Measurements from ENCODE around the gene SH3PXD2A. TPM values are rescaled to one million over a fixed set of nuclear protein-coding genes. Genes with fewer than 3 reads are reported as not detected.
A peak's percentile ranks its signal among the peaks of the same experiment; 100 is the strongest.
"Not testable (repeated sequence)": the region's sequence is repeated elsewhere in the genome, so short reads cannot be mapped to it uniquely, and the experiment has no call there.

The SH3PXD2A gene
- total and polyA plus RNA-seq, 12 donors: 5.7 to 34.5 (median 19.2) TPM

DNA sequence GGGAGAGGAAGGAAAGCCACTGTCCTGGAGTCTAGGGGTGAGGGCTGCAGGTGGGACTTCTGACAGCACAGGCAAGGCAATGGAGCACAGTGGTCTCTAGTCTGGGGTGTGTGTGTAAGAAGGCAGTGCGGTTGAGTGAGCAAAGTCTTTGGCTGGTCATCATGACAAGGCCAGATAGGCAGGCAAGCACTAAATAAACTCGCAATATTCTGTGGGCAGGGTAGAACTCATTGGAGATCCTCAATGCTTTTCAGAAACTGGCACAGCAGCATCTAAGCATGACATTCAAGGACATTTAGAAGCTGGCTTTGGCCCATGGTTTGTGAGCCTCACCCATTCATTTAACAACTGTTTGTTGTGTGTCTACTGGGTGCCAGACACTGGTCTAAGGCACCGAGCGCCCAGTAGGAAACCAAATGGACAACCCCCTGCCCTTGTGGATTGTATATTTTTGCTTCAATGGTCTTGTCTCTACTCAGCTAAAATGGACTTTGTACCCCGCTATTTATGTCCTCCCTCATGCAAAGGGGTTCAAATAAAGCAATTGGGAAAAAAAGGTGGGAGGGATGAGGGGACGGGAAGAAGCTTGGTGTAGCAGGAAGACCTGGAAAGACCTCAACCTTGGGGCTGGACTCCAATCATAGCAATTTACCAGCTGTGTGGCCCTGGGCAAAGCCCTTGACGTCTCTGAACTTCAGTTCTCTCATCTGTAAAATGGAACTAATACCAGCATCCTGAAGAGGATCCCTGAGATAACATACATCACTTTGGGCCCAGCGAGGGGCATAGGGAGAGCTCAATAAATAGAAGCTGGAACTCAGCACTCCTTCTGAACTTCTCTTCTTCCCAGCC lies 245.9 kb downstream of the SH3PXD2A start:
- 76 to 87% (median 82%) methylated on average over 8 of the region's 8 CpGs for WGBS, 4 donors
- H3K4me3 ChIP-seq: no peak overlapping the region
- H3K27ac ChIP-seq: no peak overlapping the region
- H3K9me3 ChIP-seq (replicated peaks in 1 of 3): no peaks in the 10 kb centered on the region
- DNase-seq: peak in 1 of 7 donors; percentile 55
- H3K4me1 ChIP-seq (replicated peaks in 1 of 2): peaks cover 0 to 2% of the 10 kb centered on the region in 2 donors
- intact Hi-C loops (cut with DNase I): loop anchor here in 1 of 2 donors (5.0 kb wide), 1 partner anchor 38 kb away; no protein-coding TSS in a partner anchor
- no peaks in the 10 kb centered on the region for H3K27me3 ChIP-seq
- H3K36me3 ChIP-seq (replicated peaks in 1 of 2): peaks cover 0 to 46% of the 10 kb centered on the region in 2 donors
- no peak for TF ChIP-seq POLR2A (IDR thresholded peaks at IDR 0.05)
- TF ChIP-seq, protein P1, sequence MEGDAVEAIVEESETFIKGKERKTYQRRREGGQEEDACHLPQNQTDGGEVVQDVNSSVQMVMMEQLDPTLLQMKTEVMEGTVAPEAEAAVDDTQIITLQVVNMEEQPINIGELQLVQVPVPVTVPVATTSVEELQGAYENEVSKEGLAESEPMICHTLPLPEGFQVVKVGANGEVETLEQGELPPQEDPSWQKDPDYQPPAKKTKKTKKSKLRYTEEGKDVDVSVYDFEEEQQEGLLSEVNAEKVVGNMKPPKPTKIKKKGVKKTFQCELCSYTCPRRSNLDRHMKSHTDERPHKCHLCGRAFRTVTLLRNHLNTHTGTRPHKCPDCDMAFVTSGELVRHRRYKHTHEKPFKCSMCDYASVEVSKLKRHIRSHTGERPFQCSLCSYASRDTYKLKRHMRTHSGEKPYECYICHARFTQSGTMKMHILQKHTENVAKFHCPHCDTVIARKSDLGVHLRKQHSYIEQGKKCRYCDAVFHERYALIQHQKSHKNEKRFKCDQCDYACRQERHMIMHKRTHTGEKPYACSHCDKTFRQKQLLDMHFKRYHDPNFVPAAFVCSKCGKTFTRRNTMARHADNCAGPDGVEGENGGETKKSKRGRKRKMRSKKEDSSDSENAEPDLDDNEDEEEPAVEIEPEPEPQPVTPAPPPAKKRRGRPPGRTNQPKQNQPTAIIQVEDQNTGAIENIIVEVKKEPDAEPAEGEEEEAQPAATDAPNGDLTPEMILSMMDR (IDR thresholded peaks at IDR 0.05): no peak

DNA sequence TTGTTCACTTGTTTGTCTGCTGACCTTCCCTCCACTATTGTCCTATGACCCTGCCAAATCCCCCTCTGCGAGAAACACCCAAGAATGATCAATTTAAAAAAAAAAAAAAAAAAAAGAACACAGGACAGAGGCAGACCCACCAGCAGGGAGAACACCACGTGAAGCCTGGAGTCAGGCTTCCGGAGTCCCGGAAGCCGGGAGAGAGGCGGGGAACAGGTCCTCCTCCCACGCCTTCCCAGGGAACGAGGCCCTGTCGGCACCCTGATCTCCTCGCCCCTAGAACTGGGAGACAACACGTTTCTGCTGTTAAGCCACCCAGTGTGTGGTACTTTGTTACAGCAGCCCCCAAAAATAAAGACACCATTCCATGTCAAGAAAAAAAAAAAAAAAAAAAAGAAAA lies 247.3 kb downstream of the SH3PXD2A start:
- H3K27me3 ChIP-seq; intact Hi-C loops (cut with DNase I); H3K4me3 ChIP-seq; H3K9me3 ChIP-seq (replicated peaks in 1 of 3); H3K27ac ChIP-seq; DNase-seq; H3K4me1 ChIP-seq (replicated peaks in 1 of 2): not testable (repeated sequence)
- 80 to 91% (median 87%) methylated on average over 10 to 11 of the region's 11 CpGs for WGBS, 4 donors
- H3K36me3 ChIP-seq (replicated peaks in 1 of 2): peaks cover 0 to 39% of the 10 kb centered on the region in 2 donors

DNA sequence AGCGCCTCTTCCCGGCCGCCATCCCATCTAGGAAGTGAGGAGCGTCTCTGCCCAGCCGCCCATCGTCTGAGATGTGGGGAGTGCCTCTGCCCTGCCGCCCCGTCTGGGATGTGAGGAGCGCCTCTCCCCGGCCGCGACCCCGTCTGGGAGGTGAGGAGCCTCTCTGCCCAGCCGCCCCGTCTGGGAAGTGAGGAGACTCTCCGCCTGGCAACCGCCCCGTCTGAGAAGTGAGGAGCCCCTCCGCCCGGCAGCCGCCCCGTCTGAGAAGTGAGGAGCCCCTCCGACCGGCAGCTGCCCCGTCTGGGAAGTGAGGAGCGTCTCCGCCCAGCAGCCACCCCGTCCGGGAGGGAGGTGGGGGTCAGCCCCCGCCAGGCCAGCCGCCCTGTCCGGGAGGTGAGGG lies 248.3 kb downstream of the SH3PXD2A start:
- H3K4me3 ChIP-seq; H3K9me3 ChIP-seq (replicated peaks in 1 of 3); intact Hi-C loops (cut with DNase I); H3K27me3 ChIP-seq; DNase-seq; H3K4me1 ChIP-seq (replicated peaks in 1 of 2); H3K27ac ChIP-seq: not testable (repeated sequence)
- WGBS, 4 donors: 95 to 98% (median 95%) methylated on average over 17 to 29 of the region's 32 CpGs; no CpG with 5 or more reads in 1 of the 4 donors
- peaks cover 0 to 38% of the 10 kb centered on the region in 2 donors for H3K36me3 ChIP-seq (replicated peaks in 1 of 2)

DNA sequence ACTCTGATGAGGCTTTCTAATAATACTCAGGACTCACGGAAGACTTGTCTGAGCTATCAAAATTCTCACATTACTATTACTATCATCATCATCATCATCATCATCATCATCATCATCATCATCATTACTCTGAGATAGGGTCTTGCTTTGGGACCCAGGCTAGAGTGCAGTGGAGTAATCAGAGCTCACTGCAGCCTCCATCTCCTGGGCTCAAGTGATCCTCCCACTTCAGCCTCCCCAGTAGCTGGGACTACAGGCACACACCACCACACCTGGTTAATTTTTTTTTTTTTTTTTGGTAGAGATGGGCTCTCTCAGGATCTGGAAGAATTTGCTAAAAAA lies 249.3 kb downstream of the SH3PXD2A start:
- WGBS, 4 donors: 70 to 100% (median 91%) methylated on average over 1 of the region's 1 CpG
- H3K4me1 ChIP-seq (replicated peaks in 1 of 2); H3K9me3 ChIP-seq (replicated peaks in 1 of 3); intact Hi-C loops (cut with DNase I); H3K27me3 ChIP-seq; H3K4me3 ChIP-seq; DNase-seq; H3K27ac ChIP-seq: not testable (repeated sequence)
- peaks cover 0 to 36% of the 10 kb centered on the region in 2 donors for H3K36me3 ChIP-seq (replicated peaks in 1 of 2)

DNA sequence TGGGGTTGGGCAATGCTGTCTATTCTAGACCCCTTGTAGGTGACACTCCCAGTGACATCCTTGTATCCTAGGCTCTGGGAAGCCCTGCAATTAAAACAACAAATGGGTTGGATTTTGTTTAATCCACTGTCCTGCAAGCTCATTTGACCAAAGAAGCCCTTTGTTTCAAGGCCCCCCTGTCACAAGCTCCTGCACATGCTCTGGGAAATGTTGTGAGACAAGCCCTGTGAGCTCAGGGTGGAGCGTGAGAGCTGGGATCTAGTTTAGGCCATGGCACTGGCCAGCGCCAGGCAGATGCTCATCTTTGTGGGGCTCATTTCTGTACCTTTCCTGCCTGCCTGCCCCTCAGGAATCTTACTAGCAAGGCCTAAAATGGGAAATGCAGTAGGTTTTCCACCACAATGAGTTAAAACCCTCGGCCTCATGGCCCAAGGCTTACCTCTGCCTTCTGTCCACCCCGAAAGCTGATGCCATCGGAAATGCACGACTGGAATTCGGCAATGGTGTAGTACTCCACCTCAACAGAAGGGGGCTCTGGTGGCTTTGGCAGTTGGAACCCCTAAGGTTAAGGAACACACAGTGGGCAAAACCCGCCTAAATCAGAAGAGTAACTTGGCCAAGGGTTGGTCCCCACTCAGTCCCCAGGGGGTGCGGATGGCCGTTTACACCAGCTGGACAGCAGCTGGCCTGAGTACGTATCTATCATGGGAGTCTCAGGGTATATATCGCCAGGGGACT lies 249.8 kb downstream of the SH3PXD2A start:
- Histone ChIP-seq H3K4me1 (replicated peaks in 1 of 2) (no peaks in the 10 kb centered on the region), H3K36me3 (replicated peaks in 1 of 2) (peaks cover 0 to 30% of the 10 kb centered on the region in 2 donors), H3K27ac (no peak overlapping the region), H3K4me3 (no peak overlapping the region), H3K9me3 (replicated peaks in 1 of 3) (no peaks in the 10 kb centered on the region), H3K27me3 (no peaks in the 10 kb centered on the region)
- TF ChIP-seq POLR2A (IDR thresholded peaks at IDR 0.05): no peak
- TF ChIP-seq, protein P1 (IDR thresholded peaks at IDR 0.05): peak; percentile 65 to 81 (median 77)
- peak; percentile 45 to 80 (median 51) for DNase-seq
- intact Hi-C loops (cut with DNase I): no loop called here
- 70 to 75% (median 74%) methylated on average over 8 to 12 of the region's 12 CpGs for WGBS, 4 donors

Measured in adrenal gland (tissue), 12 donors.